Esophagus squamous epithelium (tissue), 5 donors: ENCODE data around the gene FFAR3. TPM values are rescaled to one million over a fixed set of nuclear protein-coding genes. Genes with fewer than 3 reads are reported as not detected.

Experiments
- DNase-seq: peaks from one replicate; lab custom pipeline; 2025; lab: John Stamatoyannopoulos, UW
- H3K27ac ChIP-seq, 4 donors: fragments of 200-600 bp; sonication (generic); one replicate each; pipeline ENCODE4 v1.5.1; 2016 to 2019; ENCODE audit warnings: mild to moderate bottlenecking in 1 of 4
- H3K27me3 ChIP-seq, 4 donors: fragments of 200-600 bp; sonication (generic); 1 replicate in 3 of 4; 2 replicates in 1 of 4; pipeline versions ENCODE4 v1.5.1 to v1.6.0; 2017 to 2021; ENCODE audit warnings: antibody characterized with exemption in 1 of 4
- H3K36me3 ChIP-seq, 3 donors: fragments of 200-600 bp; sonication (generic); one replicate each; pipeline ENCODE4 v1.5.1; 2016 to 2019
- H3K4me1 ChIP-seq, 3 donors: fragments of 200-600 bp; sonication (generic); one replicate each; pipeline ENCODE4 v1.5.1; 2017 to 2019
- H3K4me3 ChIP-seq, 4 donors: fragments of 200-600 bp; sonication (generic); 1 replicate in 3 of 4; 2 replicates in 1 of 4; pipeline ENCODE4 v1.5.1; 2016 to 2019; ENCODE audit warnings: mild to moderate bottlenecking in 2 of 4, moderate library complexity in 1 of 4
- H3K9me3 ChIP-seq, 3 donors: fragments of 200-600 bp; sonication (generic); one replicate each; pipeline ENCODE4 v1.5.1; 2016 to 2019
- POLR2A ChIP-seq, 4 donors: fragments of 450-650 bp; IDR thresholded peaks; one replicate each; pipeline ENCODE4 v1.6.1; 2017; ENCODE audit warnings: antibody characterized with exemption in 4 of 4, mild to moderate bottlenecking in 4 of 4, moderate library complexity in 3 of 4
- WGBS, 2 donors: methylation state at CpG; one replicate each; pipeline ENCODE4 v1.1.5; 2018; 5-methylcytosine and 5-hydroxymethylcytosine counted together
- intact Hi-C: fragments of 100-400 bp; cut with DNase I; formaldehyde crosslinking; loops from one replicate; pipeline ENCODE4 v1.15.0; 2022
- total RNA-seq, 4 donors: library from RNA; depleted of rRNA; stranded (reverse); fragments of >200 nt; gene quantifications; one replicate each; pipeline ENCODE4 v1.1.0, GENCODE V29; 2016
- TF ChIP-seq, protein P1 (sequence below), 6 experiments: fragments of 450-650 bp in 4 of 6; fragments of 200-600 bp in 2 of 6; sonication (generic) in 2 of 6; IDR thresholded peaks; one replicate each; pipeline ENCODE4 v1.5.1; 2016 to 2019; ENCODE audit warnings: antibody characterized with exemption in 6 of 6, mild to moderate bottlenecking in 4 of 6, moderate library complexity in 4 of 6
- donor health status: DM: yes; HTN: yes; CAD: no.

The FFAR3 gene
- total RNA-seq, 4 donors from 2014 or later, result not detected

DNA sequence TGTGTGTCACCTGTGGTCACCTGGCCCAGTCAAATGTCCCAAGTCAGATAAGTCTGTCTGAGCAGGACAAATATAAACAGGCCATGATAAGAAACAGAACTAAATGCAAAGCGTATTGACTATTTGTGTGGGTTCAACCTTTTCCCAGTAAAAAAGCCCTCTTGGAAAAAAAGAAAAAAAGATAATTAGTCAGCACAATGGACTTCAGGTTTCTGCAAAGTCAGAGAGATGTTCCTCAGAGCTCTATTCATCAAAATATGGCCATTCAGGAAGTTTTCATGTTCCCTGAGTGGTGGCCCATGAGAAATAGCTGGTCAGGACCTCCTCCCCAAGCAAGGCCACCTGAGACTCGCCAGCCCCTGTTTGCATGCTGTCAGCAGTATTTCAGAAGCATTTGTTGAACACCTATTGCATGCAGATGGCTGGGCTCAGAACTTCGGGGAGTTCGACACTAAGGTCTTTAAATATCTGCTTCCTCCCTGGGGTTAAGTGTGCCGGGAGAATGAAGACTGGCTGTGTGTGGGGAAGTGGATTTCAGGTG, 2.7 kb downstream of the FFAR3 start:
- intact Hi-C loops, result no loop called here
- DNase-seq, result no peak
- H3K27ac ChIP-seq, result no peak overlapping the region
- H3K9me3 ChIP-seq, result no peaks in the 10 kb centered on the region
- H3K4me3 ChIP-seq, result no peak overlapping the region
- 27 to 41% methylated on average over 4 to 5 of the region's 5 CpGs for WGBS, 2 donors
- TF ChIP-seq POLR2A (IDR thresholded peaks at IDR 0.05), result no peak
- TF ChIP-seq, protein P1, sequence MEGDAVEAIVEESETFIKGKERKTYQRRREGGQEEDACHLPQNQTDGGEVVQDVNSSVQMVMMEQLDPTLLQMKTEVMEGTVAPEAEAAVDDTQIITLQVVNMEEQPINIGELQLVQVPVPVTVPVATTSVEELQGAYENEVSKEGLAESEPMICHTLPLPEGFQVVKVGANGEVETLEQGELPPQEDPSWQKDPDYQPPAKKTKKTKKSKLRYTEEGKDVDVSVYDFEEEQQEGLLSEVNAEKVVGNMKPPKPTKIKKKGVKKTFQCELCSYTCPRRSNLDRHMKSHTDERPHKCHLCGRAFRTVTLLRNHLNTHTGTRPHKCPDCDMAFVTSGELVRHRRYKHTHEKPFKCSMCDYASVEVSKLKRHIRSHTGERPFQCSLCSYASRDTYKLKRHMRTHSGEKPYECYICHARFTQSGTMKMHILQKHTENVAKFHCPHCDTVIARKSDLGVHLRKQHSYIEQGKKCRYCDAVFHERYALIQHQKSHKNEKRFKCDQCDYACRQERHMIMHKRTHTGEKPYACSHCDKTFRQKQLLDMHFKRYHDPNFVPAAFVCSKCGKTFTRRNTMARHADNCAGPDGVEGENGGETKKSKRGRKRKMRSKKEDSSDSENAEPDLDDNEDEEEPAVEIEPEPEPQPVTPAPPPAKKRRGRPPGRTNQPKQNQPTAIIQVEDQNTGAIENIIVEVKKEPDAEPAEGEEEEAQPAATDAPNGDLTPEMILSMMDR (IDR thresholded peaks at IDR 0.05), result no peak
- H3K36me3 ChIP-seq, result no peaks in the 10 kb centered on the region
- peaks cover 0 to 12% (median 0%) of the 10 kb centered on the region in 4 donors for H3K27me3 ChIP-seq
- H3K4me1 ChIP-seq, result no peaks in the 10 kb centered on the region

GRCh38 chr19:35362261-35363000, 4.2 kb downstream of the FFAR3 start:
- TF ChIP-seq, protein P1 (IDR thresholded peaks at IDR 0.05), result no peak
- no peak for TF ChIP-seq POLR2A (IDR thresholded peaks at IDR 0.05)
- 60 to 82% methylated on average over 3 to 11 of the region's 14 CpGs for WGBS, 2 donors
- H3K9me3 ChIP-seq, result no peaks in the 10 kb centered on the region
- intact Hi-C loops, result no loop called here
- no peak overlapping the region for H3K27ac ChIP-seq
- no peaks in the 10 kb centered on the region for H3K4me1 ChIP-seq
- peaks cover 0 to 6% (median 0%) of the 10 kb centered on the region in 4 donors for H3K27me3 ChIP-seq
- no peak overlapping the region for H3K4me3 ChIP-seq
- no peaks in the 10 kb centered on the region for H3K36me3 ChIP-seq
- no peak for DNase-seq

GRCh38 chr19:35363001-35363590, 4.8 kb downstream of the FFAR3 start:
- no peaks in the 10 kb centered on the region for H3K36me3 ChIP-seq
- intact Hi-C loops, result no loop called here
- WGBS, 2 donors, result 78 to 81% methylated on average over 5 of the region's 11 CpGs
- TF ChIP-seq POLR2A (IDR thresholded peaks at IDR 0.05), result no peak
- TF ChIP-seq, protein P1 (IDR thresholded peaks at IDR 0.05), result no peak
- peaks cover 0 to 3% (median 0%) of the 10 kb centered on the region in 4 donors for H3K27me3 ChIP-seq
- no peaks in the 10 kb centered on the region for H3K4me1 ChIP-seq
- H3K4me3 ChIP-seq, result no peak overlapping the region
- no peak for DNase-seq
- no peak overlapping the region for H3K27ac ChIP-seq
- no peaks in the 10 kb centered on the region for H3K9me3 ChIP-seq

DNA sequence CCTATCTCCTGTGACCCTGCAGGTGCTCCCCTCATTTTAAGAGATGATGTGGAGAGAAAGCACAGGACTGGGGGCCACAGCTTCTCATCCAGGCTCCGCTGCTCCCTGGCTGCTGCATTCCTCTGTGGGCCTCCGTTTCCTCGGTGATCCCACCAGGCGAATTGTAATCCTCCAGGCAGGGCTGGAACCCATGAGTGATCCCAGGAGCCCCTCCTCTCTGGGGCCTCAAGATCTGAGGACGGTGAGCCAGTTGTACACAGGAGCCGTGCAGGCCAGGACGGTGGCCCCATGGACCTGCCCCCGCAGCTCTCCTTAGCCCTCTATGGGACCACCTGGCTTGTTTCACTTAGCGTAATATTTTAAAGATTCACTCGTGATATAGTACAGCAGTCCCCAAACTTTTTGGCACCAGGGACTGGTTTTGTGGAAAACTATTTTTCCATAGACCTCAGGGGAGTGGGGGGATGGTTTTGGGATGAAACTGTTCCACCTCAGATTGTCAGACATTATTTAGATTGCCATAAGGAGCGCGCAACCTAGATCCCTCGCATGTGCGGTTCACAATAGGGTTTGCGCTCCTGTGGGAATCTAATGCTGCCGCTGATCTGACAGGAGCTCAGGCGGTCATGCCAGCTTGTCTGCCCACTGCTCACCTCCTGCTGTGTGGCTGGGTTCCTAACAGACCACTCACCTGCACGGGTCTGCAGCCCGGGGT, 5.6 kb downstream of the FFAR3 start:
- 70 to 75% methylated on average over 11 to 12 of the region's 19 CpGs for WGBS, 2 donors
- TF ChIP-seq POLR2A (IDR thresholded peaks at IDR 0.05), result no peak
- TF ChIP-seq, protein P1 (IDR thresholded peaks at IDR 0.05), result no peak
- no peak for DNase-seq
- no peak overlapping the region for H3K4me3 ChIP-seq
- H3K4me1 ChIP-seq, result no peaks in the 10 kb centered on the region
- H3K36me3 ChIP-seq, result no peaks in the 10 kb centered on the region
- H3K27me3 ChIP-seq, result no peaks in the 10 kb centered on the region
- intact Hi-C loops, result no loop called here
- H3K9me3 ChIP-seq, result no peaks in the 10 kb centered on the region
- no peak overlapping the region for H3K27ac ChIP-seq
